HepG2 (cell line): ENCODE measurements around the gene PPP2R5D. TPM values are rescaled to one million over a fixed set of nuclear protein-coding genes. Genes with fewer than 3 reads are reported as not detected.

Source experiments
- ATAC-seq: fragments of 200-7000 bp; cut with Tn5 transposase; 3 replicates; pipeline ENCODE4 v1.9.1; 2020; ENCODE audit warnings: mild to moderate bottlenecking, moderate library complexity
- BruUV-seq: library from RNA; stranded (reverse); fragments of 400-500 nt; replicated peaks from 2 replicates; lab custom pipeline; 2021; lab: Mats Ljungman, UMichigan
- CTCF ChIA-PET: fragments of 300-600 bp; formaldehyde crosslinking; extraction: SDS; loops from one replicate; lab custom pipeline; 2021; ENCODE audit warnings: low total read pairs, inconsistent platforms, low intra/inter-chr PET ratio; lab: Yijun Ruan, JAX
- POLR2A ChIA-PET: fragments of 350-600 bp; sonication (Branson Sonifier 250); formaldehyde crosslinking; loops from one replicate; lab custom pipeline; 2020; ENCODE audit warnings: antibody characterized with exemption, inconsistent platforms; lab: Yijun Ruan, JAX
- DNase-seq: peaks from one replicate; pipeline ENCODE4 v3.0.0-alpha.2; 2015; ENCODE audit warnings: low spot score
- FAIRE-seq: peaks from 3 replicates; lab custom pipeline; 2011; peaks lifted over from hg19 to GRCh38; lab: Jason Lieb, UNC
- H2AFZ ChIP-seq: one replicate; pipeline ENCODE4 v1.6.1; 2011; ENCODE audit warnings: low read length, inconsistent platforms
- H3K27ac ChIP-seq: fragments of 300-600 bp; 3 replicates; pipeline ENCODE4 v1.8.0; 2011; ENCODE audit warnings: mixed run types, mild to moderate bottlenecking, mixed read lengths, low read length, inconsistent platforms; ENCODE audit not compliant: insufficient read depth; ENCODE audit errors: extremely low read length
- H3K27me3 ChIP-seq, 2 experiments: fragments of 200-600 bp in 1 of 2; 2 replicates in 1 of 2; 3 replicates in 1 of 2; pipeline versions ENCODE4 v1.6.0 to v1.8.0; 2011; ENCODE audit warnings: low read length in 2 of 2, mild to moderate bottlenecking in 2 of 2, moderate library complexity in 2 of 2, inconsistent platforms in 1 of 2; ENCODE audit not compliant: insufficient read depth in 2 of 2, control insufficient read depth in 1 of 2
- H3K36me3 ChIP-seq, 2 experiments: fragments of 200-600 bp in 1 of 2; replicated peaks in 1 of 2; 2 replicates in 1 of 2; 3 replicates in 1 of 2; pipeline versions ENCODE4 v1.5.1 to v1.8.0; 2011; ENCODE audit warnings: low read length in 2 of 2, inconsistent platforms in 1 of 2; ENCODE audit not compliant: insufficient read depth in 2 of 2, control insufficient read depth in 1 of 2
- H3K4me1 ChIP-seq: 2 replicates; pipeline ENCODE4 v1.5.1; 2012; ENCODE audit warnings: low read length, inconsistent platforms; ENCODE audit not compliant: insufficient read depth
- H3K4me2 ChIP-seq: 2 replicates; pipeline ENCODE4 v1.6.0; 2011; ENCODE audit warnings: low read depth, low read length, inconsistent platforms
- H3K4me3 ChIP-seq, 3 experiments: fragments of 200-600 bp in 1 of 3; sonication (generic), shearing (Covaris generic) in 1 of 3; replicated peaks in 1 of 3; 2 replicates each; pipeline ENCODE4 v1.5.1; 2011 to 2016; ENCODE audit warnings: low read length in 3 of 3, inconsistent platforms in 2 of 3, low read depth in 2 of 3, mild to moderate bottlenecking in 2 of 3, control low read depth in 1 of 3, mixed read lengths in 1 of 3; ENCODE audit not compliant: insufficient read depth in 1 of 3
- H3K79me2 ChIP-seq: one replicate; pipeline ENCODE4 v1.6.1; 2011; ENCODE audit warnings: low read length, inconsistent platforms; ENCODE audit not compliant: insufficient read depth
- H3K9ac ChIP-seq: 2 replicates; pipeline ENCODE4 v1.6.0; 2011; ENCODE audit warnings: mild to moderate bottlenecking, low read depth, low read length, inconsistent platforms; ENCODE audit not compliant: insufficient read depth
- H3K9me3 ChIP-seq: 2 replicates; pipeline ENCODE4 v1.5.1; 2012; ENCODE audit warnings: mild to moderate bottlenecking, low read length
- H4K20me1 ChIP-seq: 2 replicates; pipeline ENCODE4 v1.6.0; 2011; ENCODE audit warnings: inconsistent platforms, mild to moderate bottlenecking, low read length, moderate library complexity; ENCODE audit not compliant: insufficient read depth
- AGO1 ChIP-seq: fragments of 200-400 bp; formaldehyde crosslinking; IDR thresholded peaks from 2 replicates; pipeline ENCODE4 v1.6.1; 2017; ENCODE audit warnings: mild to moderate bottlenecking, low read depth, low read length, moderate library complexity; ENCODE audit not compliant: poor library complexity, severe bottlenecking
- ARNT ChIP-seq: fragments of 450-650 bp; IDR thresholded peaks from 2 replicates; pipeline ENCODE4 v1.6.1; 2017
- HMG20A ChIP-seq: IDR thresholded peaks from 2 replicates; pipeline ENCODE4 v1.6.1; 2016; ENCODE audit warnings: borderline replicate concordance
- PTBP1 ChIP-seq: fragments of 200-400 bp; formaldehyde crosslinking; IDR thresholded peaks from 2 replicates; pipeline ENCODE4 v1.6.1; 2018; ENCODE audit warnings: low read length, low read depth; ENCODE audit not compliant: poor library complexity, severe bottlenecking
- RCOR2 ChIP-seq: IDR thresholded peaks from 2 replicates; pipeline ENCODE4 v1.6.1; 2016; ENCODE audit warnings: missing biosample characterization, missing genetic modification reagents
- ZNF225 ChIP-seq: sonication (generic); formaldehyde crosslinking; IDR thresholded peaks from 2 replicates; pipeline ENCODE4 v1.4.0; 2020; ENCODE audit warnings: mild to moderate bottlenecking, missing genetic modification reagents
- ZNF605 ChIP-seq: sonication (generic); formaldehyde crosslinking; IDR thresholded peaks from 2 replicates; pipeline ENCODE4 v1.8.0; 2022; ENCODE audit warnings: mild to moderate bottlenecking, missing genetic modification reagents
- WGBS: methylation state at CpG from one replicate; pipeline ENCODE4 v1.1.6; 2017; ENCODE audit warnings: low lambda C conversion rate; 5-methylcytosine and 5-hydroxymethylcytosine counted together
- in situ Hi-C: cut with HindIII; loops from 2 replicates; pipeline ENCODE4 v1.10.0; 2017; ENCODE audit warnings: low pct_unique_long_range_greater_than_20kb; ENCODE audit not compliant: extremely low pct_ligation_motif_present
- intact Hi-C: fragments of 100-400 bp; cut with micrococcal nuclease; formaldehyde crosslinking; loops from one replicate; pipeline ENCODE4 v1.10.0; 2022; ENCODE audit not compliant: unreplicated experiment
- polyA plus RNA-seq, 8 experiments: library from polyadenylated mRNA; depleted of rRNA in 3 of 8; stranded (reverse) in 7 of 8; unstranded in 1 of 8; fragments of >200 nt; fragmentation: Illumina TruSeq in 4 of 8; extraction: Trizol in 4 of 8; gene quantifications; 2 replicates each; pipeline versions ENCODE4 v1.2.1 to v1.2.3, GENCODE V29; 2011 to 2016; ENCODE audit warnings: low read depth in 4 of 8, missing spikeins in 1 of 8, mixed read lengths in 1 of 8; ENCODE audit not compliant: insufficient read depth in 1 of 8
- total RNA-seq, 5 experiments: library from RNA; depleted of rRNA; stranded (reverse); fragments of >200 nt; fragmentation: Illumina TruSeq; extraction: Trizol; gene quantifications; 2 replicates each; pipeline ENCODE4 v1.2.3, GENCODE V29; 2016; ENCODE audit warnings: low read depth in 1 of 5
- TF ChIP-seq, protein P1 (sequence below): sonication (generic); formaldehyde crosslinking; conservative IDR thresholded peaks from 2 replicates; pipeline ENCODE4 v1.8.0; 2022; ENCODE audit warnings: missing genetic modification reagents
- TF ChIP-seq, protein P2 (sequence below), 2 experiments: sonication (generic) in 1 of 2; formaldehyde crosslinking in 1 of 2; IDR thresholded peaks; 2 replicates each; pipeline versions ENCODE4 v1.4.0 to v1.6.1; 2016 to 2020; ENCODE audit warnings: borderline replicate concordance in 1 of 2, low read depth in 1 of 2, mild to moderate bottlenecking in 1 of 2, missing genetic modification reagents in 1 of 2
- TF ChIP-seq, protein P3 (sequence below): IDR thresholded peaks from 2 replicates; pipeline ENCODE4 v1.6.1; 2016; ENCODE audit warnings: missing compliant biosample characterization, missing genetic modification reagents, borderline replicate concordance
- TF ChIP-seq, protein P4 (sequence below): IDR thresholded peaks from 2 replicates; pipeline ENCODE4 v1.6.1; 2016; ENCODE audit warnings: low read depth, borderline replicate concordance
- TF ChIP-seq, protein P5 (sequence below): sonication (generic); formaldehyde crosslinking; IDR thresholded peaks from 2 replicates; pipeline ENCODE4 v1.9.0; 2021; ENCODE audit warnings: missing genetic modification reagents, mild to moderate bottlenecking, borderline replicate concordance
- TF ChIP-seq, protein P6 (sequence below): sonication (generic); formaldehyde crosslinking; IDR thresholded peaks from 2 replicates; pipeline ENCODE4 v1.4.0; 2020; ENCODE audit warnings: mild to moderate bottlenecking, missing genetic modification reagents

PPP2R5D gene
- total and polyA plus RNA-seq, 2 of the 13 experiments (the other 11 are each of a cell fraction or from before 2014, with no cell fraction given) = 53.7 to 60.4 TPM

DNA sequence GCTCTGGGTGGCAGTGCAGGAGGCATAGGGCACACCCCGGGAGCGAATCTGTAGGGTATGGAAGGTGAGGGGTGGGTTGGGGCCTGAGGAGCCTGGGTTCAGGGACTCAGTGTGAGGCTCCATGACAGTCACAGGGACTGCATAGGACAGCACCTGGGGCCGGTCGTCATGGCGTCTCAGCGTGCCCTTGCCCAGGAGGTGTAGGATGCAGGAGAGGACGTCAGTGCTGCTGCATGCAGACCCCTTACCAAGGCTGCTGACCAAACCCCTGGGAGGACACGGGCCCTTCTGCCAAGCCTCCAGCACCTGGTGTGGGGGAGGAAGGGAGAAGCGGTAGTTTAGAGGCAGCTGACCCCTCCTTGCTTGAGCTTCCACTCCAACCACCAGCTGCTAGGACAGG is 53.3 kb downstream of the PPP2R5D start:
- peaks cover 3% of the 10 kb centered on the region; the same call in 1 of the 2 replicates for H4K20me1 ChIP-seq
- no peak overlapping the region for H2AFZ ChIP-seq
- DNase-seq (no peak), ATAC-seq (peak; percentile 3; the same call in 1 of the 3 replicates), FAIRE-seq (no peak)
- BruUV-seq = TSS peak; percentile 32
- H3K4me2 ChIP-seq = no peak overlapping the region
- H3K9ac ChIP-seq = no peak overlapping the region
- no peaks in the 10 kb centered on the region for H3K79me2 ChIP-seq
- H3K9me3 ChIP-seq = no peaks in the 10 kb centered on the region
- ChIA-PET POLR2A (interaction anchor here (3.6 kb wide), 1 partner anchor 16 kb away, joined by 19 read pairs; the partner anchor contains the start of gene CUL7), CTCF (no interaction called here)
- H3K27ac ChIP-seq = no peak overlapping the region
- intact Hi-C loops = no loop called here
- 100% methylated on average over 9 of the region's 9 CpGs for WGBS
- H3K4me3 ChIP-seq = no peak overlapping the region
- H3K27me3 ChIP-seq = no peaks in the 10 kb centered on the region
- H3K36me3 ChIP-seq = peaks cover 34 to 61% of the 10 kb centered on the region in 2 experiments
- H3K4me1 ChIP-seq = peaks cover 12% of the 10 kb centered on the region
- in situ Hi-C loops = no loop called here
- TF ChIP-seq, protein P1, sequence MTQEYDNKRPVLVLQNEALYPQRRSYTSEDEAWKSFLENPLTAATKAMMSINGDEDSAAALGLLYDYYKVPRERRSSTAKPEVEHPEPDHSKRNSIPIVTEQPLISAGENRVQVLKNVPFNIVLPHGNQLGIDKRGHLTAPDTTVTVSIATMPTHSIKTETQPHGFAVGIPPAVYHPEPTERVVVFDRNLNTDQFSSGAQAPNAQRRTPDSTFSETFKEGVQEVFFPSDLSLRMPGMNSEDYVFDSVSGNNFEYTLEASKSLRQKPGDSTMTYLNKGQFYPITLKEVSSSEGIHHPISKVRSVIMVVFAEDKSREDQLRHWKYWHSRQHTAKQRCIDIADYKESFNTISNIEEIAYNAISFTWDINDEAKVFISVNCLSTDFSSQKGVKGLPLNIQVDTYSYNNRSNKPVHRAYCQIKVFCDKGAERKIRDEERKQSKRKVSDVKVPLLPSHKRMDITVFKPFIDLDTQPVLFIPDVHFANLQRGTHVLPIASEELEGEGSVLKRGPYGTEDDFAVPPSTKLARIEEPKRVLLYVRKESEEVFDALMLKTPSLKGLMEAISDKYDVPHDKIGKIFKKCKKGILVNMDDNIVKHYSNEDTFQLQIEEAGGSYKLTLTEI = no peak
- TF ChIP-seq, protein P2, sequence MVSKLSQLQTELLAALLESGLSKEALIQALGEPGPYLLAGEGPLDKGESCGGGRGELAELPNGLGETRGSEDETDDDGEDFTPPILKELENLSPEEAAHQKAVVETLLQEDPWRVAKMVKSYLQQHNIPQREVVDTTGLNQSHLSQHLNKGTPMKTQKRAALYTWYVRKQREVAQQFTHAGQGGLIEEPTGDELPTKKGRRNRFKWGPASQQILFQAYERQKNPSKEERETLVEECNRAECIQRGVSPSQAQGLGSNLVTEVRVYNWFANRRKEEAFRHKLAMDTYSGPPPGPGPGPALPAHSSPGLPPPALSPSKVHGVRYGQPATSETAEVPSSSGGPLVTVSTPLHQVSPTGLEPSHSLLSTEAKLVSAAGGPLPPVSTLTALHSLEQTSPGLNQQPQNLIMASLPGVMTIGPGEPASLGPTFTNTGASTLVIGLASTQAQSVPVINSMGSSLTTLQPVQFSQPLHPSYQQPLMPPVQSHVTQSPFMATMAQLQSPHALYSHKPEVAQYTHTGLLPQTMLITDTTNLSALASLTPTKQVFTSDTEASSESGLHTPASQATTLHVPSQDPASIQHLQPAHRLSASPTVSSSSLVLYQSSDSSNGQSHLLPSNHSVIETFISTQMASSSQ (IDR thresholded peaks at IDR 0.05; ENCODE audit: low read depth) = no peak
- TF ChIP-seq, protein P2 (CRISPR knock-in tag; IDR thresholded peaks at IDR 0.05; ENCODE audit: borderline replicate concordance) = 0 out of 2 replicates have a peak, but pooled peaks have one; percentile 28
- no peak for TF ChIP-seq RCOR2 (CRISPR knock-in tag)
- TF ChIP-seq ZNF605 (CRISPR knock-in tag) = no peak
- TF ChIP-seq, protein P3, sequence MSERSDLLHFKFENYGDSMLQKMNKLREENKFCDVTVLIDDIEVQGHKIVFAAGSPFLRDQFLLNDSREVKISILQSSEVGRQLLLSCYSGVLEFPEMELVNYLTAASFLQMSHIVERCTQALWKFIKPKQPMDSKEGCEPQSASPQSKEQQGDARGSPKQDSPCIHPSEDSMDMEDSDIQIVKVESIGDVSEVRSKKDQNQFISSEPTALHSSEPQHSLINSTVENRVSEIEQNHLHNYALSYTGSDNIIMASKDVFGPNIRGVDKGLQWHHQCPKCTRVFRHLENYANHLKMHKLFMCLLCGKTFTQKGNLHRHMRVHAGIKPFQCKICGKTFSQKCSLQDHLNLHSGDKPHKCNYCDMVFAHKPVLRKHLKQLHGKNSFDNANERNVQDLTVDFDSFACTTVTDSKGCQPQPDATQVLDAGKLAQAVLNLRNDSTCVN (CRISPR knock-in tag) = no peak
- no peak for TF ChIP-seq HMG20A
- TF ChIP-seq, protein P4, sequence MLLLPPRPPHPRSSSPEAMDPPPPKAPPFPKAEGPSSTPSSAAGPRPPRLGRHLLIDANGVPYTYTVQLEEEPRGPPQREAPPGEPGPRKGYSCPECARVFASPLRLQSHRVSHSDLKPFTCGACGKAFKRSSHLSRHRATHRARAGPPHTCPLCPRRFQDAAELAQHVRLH = no peak
- no peak for TF ChIP-seq PTBP1
- TF ChIP-seq ARNT = no peak
- TF ChIP-seq, protein P5, sequence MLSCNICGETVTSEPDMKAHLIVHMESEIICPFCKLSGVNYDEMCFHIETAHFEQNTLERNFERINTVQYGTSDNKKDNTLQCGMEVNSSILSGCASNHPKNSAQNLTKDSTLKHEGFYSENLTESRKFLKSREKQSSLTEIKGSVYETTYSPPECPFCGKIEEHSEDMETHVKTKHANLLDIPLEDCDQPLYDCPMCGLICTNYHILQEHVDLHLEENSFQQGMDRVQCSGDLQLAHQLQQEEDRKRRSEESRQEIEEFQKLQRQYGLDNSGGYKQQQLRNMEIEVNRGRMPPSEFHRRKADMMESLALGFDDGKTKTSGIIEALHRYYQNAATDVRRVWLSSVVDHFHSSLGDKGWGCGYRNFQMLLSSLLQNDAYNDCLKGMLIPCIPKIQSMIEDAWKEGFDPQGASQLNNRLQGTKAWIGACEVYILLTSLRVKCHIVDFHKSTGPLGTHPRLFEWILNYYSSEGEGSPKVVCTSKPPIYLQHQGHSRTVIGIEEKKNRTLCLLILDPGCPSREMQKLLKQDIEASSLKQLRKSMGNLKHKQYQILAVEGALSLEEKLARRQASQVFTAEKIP (CRISPR knock-in tag) = no peak
- no peak for TF ChIP-seq AGO1
- TF ChIP-seq ZNF225 = 0 out of 2 replicates have a peak, but pooled peaks have one; percentile 28
- TF ChIP-seq, protein P6, sequence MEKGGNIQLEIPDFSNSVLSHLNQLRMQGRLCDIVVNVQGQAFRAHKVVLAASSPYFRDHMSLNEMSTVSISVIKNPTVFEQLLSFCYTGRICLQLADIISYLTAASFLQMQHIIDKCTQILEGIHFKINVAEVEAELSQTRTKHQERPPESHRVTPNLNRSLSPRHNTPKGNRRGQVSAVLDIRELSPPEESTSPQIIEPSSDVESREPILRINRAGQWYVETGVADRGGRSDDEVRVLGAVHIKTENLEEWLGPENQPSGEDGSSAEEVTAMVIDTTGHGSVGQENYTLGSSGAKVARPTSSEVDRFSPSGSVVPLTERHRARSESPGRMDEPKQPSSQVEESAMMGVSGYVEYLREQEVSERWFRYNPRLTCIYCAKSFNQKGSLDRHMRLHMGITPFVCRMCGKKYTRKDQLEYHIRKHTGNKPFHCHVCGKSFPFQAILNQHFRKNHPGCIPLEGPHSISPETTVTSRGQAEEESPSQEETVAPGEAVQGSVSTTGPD (CRISPR knock-in tag) = no peak
